A549 (cell line): Measurements from ENCODE around the gene GLIPR2. TPM values are rescaled to one million over a fixed set of nuclear protein-coding genes. Genes with fewer than 3 reads are reported as not detected.

Experiments used
- ATAC-seq, 2 experiments: fragments of 200-7000 bp in 1 of 2; fragments of >200 bp in 1 of 2; cut with Nextera tagmentation in 1 of 2; cut with Tn5 transposase in 1 of 2; 3 replicates each; pipeline versions ENCODE4 v1.8.0 to v1.9.1; 2018 to 2020; ENCODE audit warnings: mild to moderate bottlenecking in 1 of 2, moderate library complexity in 1 of 2
- CTCF ChIA-PET: fragments of 300-600 bp; sonication (Branson Sonifier 250); formaldehyde crosslinking; extraction: SDS; loops from one replicate; lab custom pipeline; 2021; ENCODE audit warnings: antibody characterized with exemption, inconsistent platforms; lab: Yijun Ruan, JAX
- POLR2A ChIA-PET: fragments of 350-600 bp; formaldehyde crosslinking; extraction: SDS; loops from one replicate; lab custom pipeline; 2021; ENCODE audit warnings: antibody characterized with exemption, inconsistent platforms; lab: Yijun Ruan, JAX
- DNase-seq, 2 experiments: peaks; one replicate each; pipeline versions ENCODE4 v3.0.0 to v3.0.0-alpha.2; 2011 to 2016; ENCODE audit warnings: low read depth in 1 of 2, low spot score in 1 of 2
- FAIRE-seq: peaks from 2 replicates; lab custom pipeline; 2011; peaks lifted over from hg19 to GRCh38; lab: Jason Lieb, UNC
- H3K27ac ChIP-seq, 2 experiments: fragments of >200 bp; sonication (Bioruptor Twin); formaldehyde crosslinking; 3 replicates each; pipeline ENCODE4 v1.5.1; 2016 to 2017
- H3K4me1 ChIP-seq: fragments of >200 bp; sonication (Bioruptor Twin); formaldehyde crosslinking; 3 replicates; pipeline ENCODE4 v1.6.1; 2016
- H3K4me2 ChIP-seq: fragments of >200 bp; sonication (Bioruptor Twin); formaldehyde crosslinking; 3 replicates; pipeline ENCODE4 v1.6.1; 2016
- H3K4me3 ChIP-seq: fragments of >200 bp; sonication (Bioruptor Twin); formaldehyde crosslinking; 3 replicates; pipeline ENCODE4 v1.5.1; 2016
- H3K9me3 ChIP-seq: fragments of >200 bp; sonication (Bioruptor Twin); formaldehyde crosslinking; 3 replicates; pipeline ENCODE4 v1.6.1; 2016
- CTCF ChIP-seq: fragments of >200 bp; sonication (Bioruptor Twin); formaldehyde crosslinking; IDR thresholded peaks from 3 replicates; pipeline ENCODE4 v1.5.1; 2016
- E2F6 ChIP-seq: IDR thresholded peaks from 2 replicates; pipeline ENCODE4 v1.6.1; 2012; ENCODE audit warnings: low read depth, borderline replicate concordance
- GATA3 ChIP-seq: IDR thresholded peaks from 2 replicates; pipeline ENCODE4 v1.6.1; 2012; ENCODE audit warnings: borderline replicate concordance
- HDAC2 ChIP-seq: fragments of 200-600 bp; sonication (generic); IDR thresholded peaks from 2 replicates; pipeline ENCODE4 v1.6.1; 2016
- HEYL ChIP-seq: fragments of 250-450 bp; sonication (Bioruptor Pico); IDR thresholded peaks from 2 replicates; pipeline ENCODE4 v1.8.0; 2021; ENCODE audit warnings: mild to moderate bottlenecking, moderate library complexity
- HMGXB4 ChIP-seq: fragments of 250-450 bp; sonication (Bioruptor Pico); IDR thresholded peaks from 2 replicates; pipeline ENCODE4 v1.5.0; 2021; ENCODE audit warnings: mild to moderate bottlenecking, moderate library complexity, borderline replicate concordance
- HOXA7 ChIP-seq: fragments of 250-450 bp; sonication (Bioruptor Pico); IDR thresholded peaks from 2 replicates; pipeline ENCODE4 v1.5.0; 2020; ENCODE audit warnings: mild to moderate bottlenecking, moderate library complexity
- KDM5A ChIP-seq: fragments of 200-600 bp; sonication (generic); IDR thresholded peaks from 2 replicates; pipeline ENCODE4 v1.6.1; 2016; ENCODE audit warnings: antibody characterized with exemption, mild to moderate bottlenecking
- MAX ChIP-seq: IDR thresholded peaks from 2 replicates; pipeline ENCODE4 v1.6.1; 2012
- MYC ChIP-seq: IDR thresholded peaks from 2 replicates; pipeline ENCODE4 v1.6.1; 2012; ENCODE audit warnings: mild to moderate bottlenecking, inconsistent platforms, low read length, improper control_type of control experiment, borderline replicate concordance
- NFE2L2 ChIP-seq: fragments of 150-350 bp; conservative IDR thresholded peaks from 2 replicates; pipeline ENCODE4 v1.6.1; 2014; ENCODE audit warnings: low read length
- NPAS2 ChIP-seq: fragments of 250-450 bp; sonication (Bioruptor Pico); IDR thresholded peaks from 2 replicates; pipeline ENCODE4 v1.8.0; 2022; ENCODE audit warnings: mild to moderate bottlenecking, moderate library complexity, borderline replicate concordance
- PBX3 ChIP-seq: IDR thresholded peaks from 2 replicates; pipeline ENCODE4 v1.6.1; 2012
- POLR2AphosphoS2 ChIP-seq: conservative IDR thresholded peaks from 2 replicates; pipeline ENCODE4 v1.6.1; 2012; ENCODE audit warnings: low read length, improper control_type of control experiment, inconsistent platforms
- RARB ChIP-seq: fragments of 250-450 bp; sonication (Bioruptor Pico); IDR thresholded peaks from 2 replicates; pipeline ENCODE4 v1.8.0; 2021; ENCODE audit warnings: mild to moderate bottlenecking, moderate library complexity
- RCOR1 ChIP-seq: fragments of 150-350 bp; IDR thresholded peaks from 2 replicates; pipeline ENCODE4 v1.6.1; 2014; ENCODE audit warnings: antibody characterized with exemption, low read length, low read depth
- REST ChIP-seq: fragments of 200-600 bp; sonication (generic); IDR thresholded peaks from 2 replicates; pipeline ENCODE4 v1.6.1; 2016; ENCODE audit warnings: antibody characterized with exemption, mild to moderate bottlenecking, moderate library complexity
- SREBF2 ChIP-seq: fragments of 450-650 bp; IDR thresholded peaks from 2 replicates; pipeline ENCODE4 v1.6.1; 2014; ENCODE audit warnings: mild to moderate bottlenecking, moderate library complexity
- TP53 ChIP-seq: fragments of 250-450 bp; sonication (Bioruptor Pico); IDR thresholded peaks from 2 replicates; pipeline ENCODE4 v1.5.0; 2021; ENCODE audit warnings: mild to moderate bottlenecking, moderate library complexity
- ZNF302 ChIP-seq: fragments of 250-450 bp; sonication (Bioruptor Pico); IDR thresholded peaks from 2 replicates; pipeline ENCODE4 v1.9.0; 2021; ENCODE audit warnings: inconsistent platforms, mild to moderate bottlenecking, moderate library complexity
- WGBS: methylation state at CpG from one replicate; pipeline ENCODE4 v1.1.6; 2017; ENCODE audit errors: missing lambda C conversion rate; 5-methylcytosine and 5-hydroxymethylcytosine counted together
- polyA plus RNA-seq, 4 experiments: library from polyadenylated mRNA; depleted of rRNA in 3 of 4; stranded (reverse); fragments of >200 nt; fragmentation: RNase III in 1 of 4; extraction: RNeasy Plus Mini Kit Qiagen cat#74134 plus additional on column Dnase treatment in 1 of 4; gene quantifications; 2 replicates in 3 of 4; 3 replicates in 1 of 4; pipeline ENCODE4 v1.2.3, GENCODE V29; 2011 to 2017

Gene GLIPR2
- polyA plus RNA-seq, 2 of the 4 experiments (the other 2 are of a cell fraction), result 9.0 to 16.0 TPM

- no peak for ATAC-seq
- Histone ChIP-seq H3K4me1 (peaks cover 7% of the 10 kb centered on the region; the same call in 1 of the 3 replicates), H3K4me3 (no peak overlapping the region)
- no peak for DNase-seq
- 82% methylated on average over 17 of the region's 17 CpGs for WGBS
- ChIA-PET POLR2A (interaction anchor here (2.2 kb wide), 1 partner anchor 21 kb away, joined by 9 read pairs; the partner anchor contains the start of gene CLTA), CTCF (interaction anchor here (1.4 to 16.6 kb wide), 12 partner anchors 8 to 223 kb away, joined by 3 to 321 read pairs (median 6); partner anchors contain the start of genes CLTA and GLIPR2)
- no peak for FAIRE-seq
- TF ChIP-seq CTCF (no peak), HEYL (CRISPR knock-in tag) (no peak), RCOR1 (no peak), KDM5A (no peak), POLR2AphosphoS2 (no peak), NFE2L2 (no peak), NPAS2 (no peak), PBX3 (no peak), ZNF302 (CRISPR knock-in tag) (no peak), HDAC2 (no peak), HMGXB4 (CRISPR knock-in tag) (no peak), TP53 (no peak), REST (no peak), E2F6 (no peak), MAX (no peak), RARB (CRISPR knock-in tag) (no peak)
- TF ChIP-seq, all 56 proteins: peak for 0
- no peak overlapping the region for H3K4me2 ChIP-seq
- no peak overlapping the region for H3K27ac ChIP-seq
- H3K9me3 ChIP-seq, result no peaks in the 10 kb centered on the region
These were observed 33.2 kb downstream of the GLIPR2 start for GRCh38 chr9:36169708-36170107.

- Histone ChIP-seq H3K4me3 (no peak overlapping the region), H3K9me3 (no peaks in the 10 kb centered on the region), H3K4me2 (no peak overlapping the region), H3K27ac (no peak overlapping the region), H3K4me1 (peaks cover 5% of the 10 kb centered on the region; the same call in 1 of the 3 replicates)
- no peak for DNase-seq
- no peak for ATAC-seq
- FAIRE-seq, result no peak
- ChIA-PET POLR2A (interaction anchor here (2.2 kb wide), 1 partner anchor 20 kb away, joined by 9 read pairs; the partner anchor contains the start of gene CLTA), CTCF (interaction anchor here (0.5 to 16.6 kb wide), 5 partner anchors 20 to 224 kb away, joined by 3 to 321 read pairs (median 5); partner anchors contain the start of gene CLTA)
- TF ChIP-seq HOXA7, result no peak
- no peak for TF ChIP-seq SREBF2
- TF ChIP-seq MYC, result no peak
- no peak for TF ChIP-seq GATA3
- WGBS, result 70% methylated on average over 12 of the region's 13 CpGs
These were observed 34.0 kb downstream of the GLIPR2 start for GRCh38 chr9:36170531-36170930.
